ENCODE measurements around the gene GZF1. TPM values are rescaled to one million over a fixed set of nuclear protein-coding genes. Genes with fewer than 3 reads are reported as not detected.
A peak's percentile ranks its signal among the peaks of the same experiment; 100 is the strongest.

Gene GZF1
- total and polyA plus RNA-seq, 7 experiments from 2014 or later: 1.4 to 44.0 (median 14.9) TPM

- Mint-ChIP-seq H3K27me3 (no peaks in the 10 kb centered on the region), H3K4me1 (peaks cover 0 to 11% (median 0%) of the 10 kb centered on the region in 7 donors), H3K36me3 (peaks cover 3 to 42% (median 30%) of the 10 kb centered on the region in 5 donors), H3K4me3 (no peak overlapping the region), H3K9me3 (no peaks in the 10 kb centered on the region), H3K27ac (peak overlapping the region in 7 of 9 donors; percentile 3 to 61 (median 18))
- intact Hi-C loops (cut with micrococcal nuclease): no loop called here
- no peak for ATAC-seq
- Histone ChIP-seq H3K27me3 (ENCODE audit: control insufficient read depth in 2 of 2, insufficient read depth in 2 of 2, low read length in 2 of 2) (no peaks in the 10 kb centered on the region), H3K36me3 (ENCODE audit: control insufficient read depth in 2 of 3, insufficient read depth in 3 of 3, low read length in 3 of 3) (peaks cover 4 to 55% (median 6%) of the 10 kb centered on the region in 3 experiments), H3K9me3 (ENCODE audit: control insufficient read depth in 2 of 3, low read length in 3 of 3) (no peaks in the 10 kb centered on the region), H3K4me3 (ENCODE audit: low read length) (no peak overlapping the region), H3K27ac (ENCODE audit: low read depth, low read length) (no peak overlapping the region), H3K4me1 (ENCODE audit: control insufficient read depth in 2 of 2, insufficient read depth in 2 of 2, low read length in 2 of 2) (no peaks in the 10 kb centered on the region)
- POLR2A ChIA-PET: interaction anchor here (0.8 to 1.4 kb wide), 3 partner anchors 15 to 25 kb away, joined by 3 read pairs; partner anchors contain the start of gene NXT1
- CTCF ChIA-PET: no interaction called here
- no peak for DNase-seq
Observed at GRCh38 chr20:23375827-23376226, 13.8 kb downstream of the GZF1 start.

DNA sequence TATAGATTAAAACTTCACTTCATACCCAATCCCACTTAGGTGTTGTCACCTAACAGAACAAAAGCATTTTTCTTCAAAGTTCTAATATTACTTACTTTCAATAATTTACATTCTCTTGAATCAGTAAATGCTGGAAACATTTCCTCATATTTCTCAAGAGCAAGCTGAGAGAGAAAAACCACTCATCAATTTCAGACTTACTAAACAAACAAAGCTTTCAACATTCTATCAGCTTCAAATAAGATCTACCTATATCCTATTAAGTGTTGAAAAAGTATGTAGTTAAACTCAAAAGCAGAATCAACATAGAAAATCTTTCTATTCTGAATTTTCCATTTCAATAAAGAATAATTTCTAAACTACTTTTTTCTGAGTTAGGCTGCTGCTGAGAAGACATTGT lies 17.8 kb downstream of the GZF1 start:
- no peaks in the 10 kb centered on the region for H3K9me3 ChIP-seq (ENCODE audit: control insufficient read depth in 2 of 3, low read length in 3 of 3)
- Mint-ChIP-seq H3K4me3 (no peak overlapping the region), H3K27me3 (no peaks in the 10 kb centered on the region), H3K4me1 (peaks cover 0 to 29% (median 2%) of the 10 kb centered on the region in 7 donors), H3K27ac (peak overlapping the region in 1 of 9 donors; percentile 8), H3K36me3 (peaks cover 14 to 60% (median 40%) of the 10 kb centered on the region in 5 donors), H3K9me3 (no peaks in the 10 kb centered on the region)
- no peak for ATAC-seq
- H3K36me3 ChIP-seq (ENCODE audit: control insufficient read depth in 2 of 3, insufficient read depth in 3 of 3, low read length in 3 of 3): peaks cover 0 to 40% (median 0%) of the 10 kb centered on the region in 3 experiments
- H3K27ac ChIP-seq (ENCODE audit: low read depth, low read length): no peak overlapping the region
- no peak for DNase-seq
- H3K4me3 ChIP-seq (ENCODE audit: low read length): no peak overlapping the region
- CTCF ChIA-PET: interaction anchor here (0.5 kb wide), 1 partner anchor 39 kb away, joined by 3 read pairs; no protein-coding TSS in a partner anchor
- H3K27me3 ChIP-seq (ENCODE audit: control insufficient read depth in 2 of 2, insufficient read depth in 2 of 2, low read length in 2 of 2): no peaks in the 10 kb centered on the region
- intact Hi-C loops (cut with micrococcal nuclease): no loop called here
- no peaks in the 10 kb centered on the region for H3K4me1 ChIP-seq (ENCODE audit: control insufficient read depth in 2 of 2, insufficient read depth in 2 of 2, low read length in 2 of 2)
- POLR2A ChIA-PET: interaction anchor here (0.9 kb wide), 1 partner anchor 40 kb away, joined by 3 read pairs; no protein-coding TSS in a partner anchor

DNA sequence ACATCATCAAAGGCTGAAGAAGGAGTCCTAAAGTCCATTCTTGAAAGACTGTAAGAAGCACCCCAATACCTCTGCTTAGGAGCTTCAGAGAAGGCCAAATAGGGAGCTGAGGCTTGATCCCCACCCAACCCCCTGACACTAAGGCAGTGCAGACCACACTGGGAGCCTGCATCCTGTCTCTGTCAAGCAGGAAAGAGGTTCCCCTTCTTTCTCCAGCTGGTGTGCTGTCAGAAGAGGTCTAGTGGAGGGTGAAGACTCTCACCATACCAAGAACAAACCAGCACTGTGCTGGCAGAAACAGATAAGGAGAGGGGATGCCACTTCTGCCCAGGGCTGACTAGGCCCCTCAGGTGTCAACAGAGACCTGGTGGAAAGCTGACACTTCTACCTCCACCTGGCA lies 19.9 kb downstream of the GZF1 start:
- H3K36me3 Mint-ChIP-seq: peaks cover 14 to 56% (median 39%) of the 10 kb centered on the region in 5 donors

GRCh38 chr20:23386304-23387117 lies 24.5 kb downstream of the GZF1 start:
- DNase-seq (no peak), ATAC-seq (no peak)
- H3K27ac ChIP-seq (ENCODE audit: low read depth, low read length): no peak overlapping the region
- POLR2A ChIA-PET: no interaction called here
- H3K4me1 ChIP-seq (ENCODE audit: control insufficient read depth in 2 of 2, insufficient read depth in 2 of 2, low read length in 2 of 2): no peaks in the 10 kb centered on the region
- no peaks in the 10 kb centered on the region for H3K27me3 Mint-ChIP-seq
- peak overlapping the region in 1 of 9 donors; percentile 18 for H3K27ac Mint-ChIP-seq
- H3K4me3 Mint-ChIP-seq: no peak overlapping the region
- no peak overlapping the region for H3K4me3 ChIP-seq (ENCODE audit: low read length)
- intact Hi-C loops (cut with micrococcal nuclease): no loop called here
- H3K4me1 Mint-ChIP-seq: peaks cover 0 to 34% (median 6%) of the 10 kb centered on the region in 7 donors
- H3K9me3 Mint-ChIP-seq: no peaks in the 10 kb centered on the region
- CTCF ChIA-PET: no interaction called here
- no peaks in the 10 kb centered on the region for H3K9me3 ChIP-seq (ENCODE audit: control insufficient read depth in 2 of 3, low read length in 3 of 3)
- peaks cover 0 to 25% (median 0%) of the 10 kb centered on the region in 3 experiments for H3K36me3 ChIP-seq (ENCODE audit: control insufficient read depth in 2 of 3, insufficient read depth in 3 of 3, low read length in 3 of 3)
- no peaks in the 10 kb centered on the region for H3K27me3 ChIP-seq (ENCODE audit: control insufficient read depth in 2 of 2, insufficient read depth in 2 of 2, low read length in 2 of 2)
- peaks cover 22 to 64% (median 44%) of the 10 kb centered on the region in 5 donors for H3K36me3 Mint-ChIP-seq

More for the DNA sequence above, 19.9 kb downstream of the GZF1 start:
- H3K27me3 ChIP-seq (ENCODE audit: control insufficient read depth in 2 of 2, insufficient read depth in 2 of 2, low read length in 2 of 2): no peaks in the 10 kb centered on the region
- H3K4me1 ChIP-seq (ENCODE audit: control insufficient read depth in 2 of 2, insufficient read depth in 2 of 2, low read length in 2 of 2): no peaks in the 10 kb centered on the region
- no peaks in the 10 kb centered on the region for H3K27me3 Mint-ChIP-seq
- peak overlapping the region in 1 of 9 donors; percentile 46 for H3K27ac Mint-ChIP-seq
- no peaks in the 10 kb centered on the region for H3K9me3 ChIP-seq (ENCODE audit: control insufficient read depth in 2 of 3, low read length in 3 of 3)
- DNase-seq (no peak), ATAC-seq (no peak)
- no peak overlapping the region for H3K27ac ChIP-seq (ENCODE audit: low read depth, low read length)
- no peaks in the 10 kb centered on the region for H3K9me3 Mint-ChIP-seq
- no peak overlapping the region for H3K4me3 Mint-ChIP-seq
- intact Hi-C loops (cut with micrococcal nuclease): no loop called here
- CTCF ChIA-PET: no interaction called here
- peaks cover 0 to 29% (median 0%) of the 10 kb centered on the region in 3 experiments for H3K36me3 ChIP-seq (ENCODE audit: control insufficient read depth in 2 of 3, insufficient read depth in 3 of 3, low read length in 3 of 3)
- POLR2A ChIA-PET: no interaction called here
- H3K4me3 ChIP-seq (ENCODE audit: low read length): no peak overlapping the region
- H3K4me1 Mint-ChIP-seq: peaks cover 0 to 29% (median 3%) of the 10 kb centered on the region in 7 donors

DNA sequence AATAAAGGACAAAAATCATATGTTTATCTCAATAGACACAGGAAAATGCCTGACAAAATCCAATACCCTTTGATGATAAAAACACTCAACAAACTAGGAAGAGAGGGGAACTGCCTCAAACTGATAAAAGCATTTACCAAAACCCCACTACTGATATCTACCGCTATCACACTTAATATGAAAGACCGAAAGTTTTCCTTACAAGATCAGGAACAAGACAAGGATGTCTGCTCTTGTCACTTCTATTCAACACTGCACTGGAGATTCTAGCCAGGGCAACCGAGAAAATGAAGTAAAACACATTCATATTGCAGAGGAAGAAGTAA lies 25.1 kb downstream of the GZF1 start:
- H3K27me3 ChIP-seq (ENCODE audit: control insufficient read depth in 2 of 2, insufficient read depth in 2 of 2, low read length in 2 of 2): no peaks in the 10 kb centered on the region
- ChIA-PET POLR2A (interaction anchor here (0.9 kb wide), 1 partner anchor 12 kb away, joined by 3 read pairs; no protein-coding TSS in a partner anchor), CTCF (no interaction called here)
- H3K4me3 ChIP-seq (ENCODE audit: low read length): no peak overlapping the region
- Mint-ChIP-seq H3K27ac (no peak overlapping the region), H3K4me1 (peaks cover 0 to 32% (median 6%) of the 10 kb centered on the region in 7 donors), H3K36me3 (peaks cover 21 to 63% (median 42%) of the 10 kb centered on the region in 5 donors), H3K27me3 (no peaks in the 10 kb centered on the region), H3K4me3 (no peak overlapping the region), H3K9me3 (no peaks in the 10 kb centered on the region)
- DNase-seq (no peak), ATAC-seq (no peak)
- no peaks in the 10 kb centered on the region for H3K4me1 ChIP-seq (ENCODE audit: control insufficient read depth in 2 of 2, insufficient read depth in 2 of 2, low read length in 2 of 2)
- no peak overlapping the region for H3K27ac ChIP-seq (ENCODE audit: low read depth, low read length)
- H3K36me3 ChIP-seq (ENCODE audit: control insufficient read depth in 2 of 3, insufficient read depth in 3 of 3, low read length in 3 of 3): peaks cover 0 to 27% (median 0%) of the 10 kb centered on the region in 3 experiments
- intact Hi-C loops (cut with micrococcal nuclease): no loop called here
- H3K9me3 ChIP-seq (ENCODE audit: control insufficient read depth in 2 of 3, low read length in 3 of 3): no peaks in the 10 kb centered on the region

GRCh38 chr20:23390091-23390774 lies 28.3 kb downstream of the GZF1 start:
- Mint-ChIP-seq H3K27ac (peak overlapping the region in 1 of 9 donors; percentile 23), H3K4me1 (peaks cover 0 to 30% (median 3%) of the 10 kb centered on the region in 7 donors), H3K27me3 (no peaks in the 10 kb centered on the region), H3K4me3 (no peak overlapping the region), H3K36me3 (peaks cover 28 to 59% (median 39%) of the 10 kb centered on the region in 5 donors), H3K9me3 (no peaks in the 10 kb centered on the region)
- no peak for DNase-seq
- no peak overlapping the region for H3K27ac ChIP-seq (ENCODE audit: low read depth, low read length)
- no peak overlapping the region for H3K4me3 ChIP-seq (ENCODE audit: low read length)
- no peaks in the 10 kb centered on the region for H3K4me1 ChIP-seq (ENCODE audit: control insufficient read depth in 2 of 2, insufficient read depth in 2 of 2, low read length in 2 of 2)
- no peaks in the 10 kb centered on the region for H3K27me3 ChIP-seq (ENCODE audit: control insufficient read depth in 2 of 2, insufficient read depth in 2 of 2, low read length in 2 of 2)
- ChIA-PET CTCF (no interaction called here), POLR2A (no interaction called here)
- ATAC-seq: no peak
- peaks cover 0 to 50% (median 0%) of the 10 kb centered on the region in 3 experiments for H3K36me3 ChIP-seq (ENCODE audit: control insufficient read depth in 2 of 3, insufficient read depth in 3 of 3, low read length in 3 of 3)
- intact Hi-C loops (cut with micrococcal nuclease): no loop called here
- no peaks in the 10 kb centered on the region for H3K9me3 ChIP-seq (ENCODE audit: control insufficient read depth in 2 of 3, low read length in 3 of 3)
